ENCODE measurements around the gene ZNF618. TPM values are rescaled to one million over a fixed set of nuclear protein-coding genes. Genes with fewer than 3 reads are reported as not detected.

The ZNF618 gene
- total RNA-seq, 1 experiment from 2014 or later, result 29.4 TPM

DNA sequence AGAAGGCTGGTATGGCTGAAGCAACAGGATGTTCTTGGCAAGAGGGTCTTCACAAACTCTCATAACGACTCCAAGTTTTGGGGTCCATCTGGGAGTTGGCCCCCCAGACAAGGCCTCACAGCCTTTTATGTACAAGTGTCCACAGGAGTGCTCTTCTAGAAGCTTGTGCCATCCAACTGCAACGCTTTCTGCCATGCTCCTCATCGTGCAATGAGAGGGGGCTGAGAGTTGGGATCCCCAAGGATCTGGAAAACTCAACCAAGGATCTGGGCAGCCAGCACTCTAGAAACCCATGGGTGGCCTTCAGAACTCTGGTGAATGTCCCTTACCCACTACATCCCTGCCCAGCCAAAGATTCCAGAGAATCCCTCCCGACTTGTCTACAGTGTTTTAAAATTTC, 210.5 kb downstream of the ZNF618 start:
- intact Hi-C loops (cut with micrococcal nuclease; ENCODE audit: unreplicated experiment), result no loop called here
- H3K9me3 ChIP-seq (ENCODE audit: low read depth, low read length, poor library complexity, severe bottlenecking), result no peaks in the 10 kb centered on the region
- POLR2A ChIA-PET (ENCODE audit: low non-redundant PET), result no interaction called here
- no peaks in the 10 kb centered on the region for H3K27me3 ChIP-seq (replicated peaks; ENCODE audit: insufficient read depth, low read depth, low read length, poor library complexity)
- H3K27ac ChIP-seq (ENCODE audit: low read depth, low read length, poor library complexity, severe bottlenecking), result no peak overlapping the region
- CTCF ChIA-PET, result no interaction called here
- no TSS peak for BruUV-seq (replicated peaks)
- H3K36me3 ChIP-seq (ENCODE audit: insufficient read depth, low read length, poor library complexity, severe bottlenecking), result no peaks in the 10 kb centered on the region
- H3K4me3 ChIP-seq (ENCODE audit: low read depth, low read length, poor library complexity, severe bottlenecking), result no peak overlapping the region
- H3K4me1 ChIP-seq (ENCODE audit: insufficient read depth, low read length, poor library complexity, severe bottlenecking), result no peaks in the 10 kb centered on the region
- TF ChIP-seq EZH2 (IDR thresholded peaks at IDR 0.05; ENCODE audit: borderline replicate concordance, low read depth, low read length, poor library complexity, severe bottlenecking), result no peak
- TF ChIP-seq, protein P1, sequence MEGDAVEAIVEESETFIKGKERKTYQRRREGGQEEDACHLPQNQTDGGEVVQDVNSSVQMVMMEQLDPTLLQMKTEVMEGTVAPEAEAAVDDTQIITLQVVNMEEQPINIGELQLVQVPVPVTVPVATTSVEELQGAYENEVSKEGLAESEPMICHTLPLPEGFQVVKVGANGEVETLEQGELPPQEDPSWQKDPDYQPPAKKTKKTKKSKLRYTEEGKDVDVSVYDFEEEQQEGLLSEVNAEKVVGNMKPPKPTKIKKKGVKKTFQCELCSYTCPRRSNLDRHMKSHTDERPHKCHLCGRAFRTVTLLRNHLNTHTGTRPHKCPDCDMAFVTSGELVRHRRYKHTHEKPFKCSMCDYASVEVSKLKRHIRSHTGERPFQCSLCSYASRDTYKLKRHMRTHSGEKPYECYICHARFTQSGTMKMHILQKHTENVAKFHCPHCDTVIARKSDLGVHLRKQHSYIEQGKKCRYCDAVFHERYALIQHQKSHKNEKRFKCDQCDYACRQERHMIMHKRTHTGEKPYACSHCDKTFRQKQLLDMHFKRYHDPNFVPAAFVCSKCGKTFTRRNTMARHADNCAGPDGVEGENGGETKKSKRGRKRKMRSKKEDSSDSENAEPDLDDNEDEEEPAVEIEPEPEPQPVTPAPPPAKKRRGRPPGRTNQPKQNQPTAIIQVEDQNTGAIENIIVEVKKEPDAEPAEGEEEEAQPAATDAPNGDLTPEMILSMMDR (conservative IDR thresholded peaks at IDR 0.05; ENCODE audit: low read depth, low read length), result no peak
- no peak for DNase-seq (ENCODE audit: low spot score)

DNA sequence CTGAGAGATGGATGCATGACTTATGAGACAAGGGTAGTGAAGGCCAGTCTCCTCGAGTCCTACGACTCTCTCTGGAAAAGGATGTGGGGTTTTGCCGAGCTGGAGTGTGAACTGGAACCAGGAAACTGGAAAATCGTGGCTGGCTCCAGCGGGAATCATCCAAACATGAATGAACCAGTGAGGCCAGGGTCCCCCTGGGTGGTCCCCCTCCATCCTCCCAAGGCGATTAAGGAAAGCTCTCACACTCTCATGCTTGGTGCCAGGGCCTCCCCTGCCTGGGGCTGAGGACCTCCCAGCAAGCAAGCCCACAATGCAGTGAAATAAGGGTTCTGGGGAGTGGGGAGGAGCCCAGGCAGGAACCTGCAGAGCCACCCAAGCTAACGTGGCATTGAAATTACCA, 211.6 kb downstream of the ZNF618 start:
- Histone ChIP-seq H3K27me3 (replicated peaks; ENCODE audit: insufficient read depth, low read depth, low read length, poor library complexity) (no peaks in the 10 kb centered on the region), H3K27ac (ENCODE audit: low read depth, low read length, poor library complexity, severe bottlenecking) (no peak overlapping the region), H3K9me3 (ENCODE audit: low read depth, low read length, poor library complexity, severe bottlenecking) (no peaks in the 10 kb centered on the region), H3K36me3 (ENCODE audit: insufficient read depth, low read length, poor library complexity, severe bottlenecking) (no peaks in the 10 kb centered on the region), H3K4me1 (ENCODE audit: insufficient read depth, low read length, poor library complexity, severe bottlenecking) (no peaks in the 10 kb centered on the region), H3K4me3 (ENCODE audit: low read depth, low read length, poor library complexity, severe bottlenecking) (no peak overlapping the region)
- BruUV-seq (replicated peaks), result no TSS peak
- ChIA-PET CTCF (interaction anchor here (0.5 kb wide), 1 partner anchor 267 kb away, joined by 3 read pairs; no protein-coding TSS in a partner anchor), POLR2A (ENCODE audit: low non-redundant PET) (no interaction called here)
- TF ChIP-seq, protein P1 (conservative IDR thresholded peaks at IDR 0.05; ENCODE audit: low read depth, low read length), result no peak
- TF ChIP-seq EZH2 (IDR thresholded peaks at IDR 0.05; ENCODE audit: borderline replicate concordance, low read depth, low read length, poor library complexity, severe bottlenecking), result no peak
- intact Hi-C loops (cut with micrococcal nuclease; ENCODE audit: unreplicated experiment), result no loop called here
- DNase-seq (ENCODE audit: low spot score), result no peak

DNA sequence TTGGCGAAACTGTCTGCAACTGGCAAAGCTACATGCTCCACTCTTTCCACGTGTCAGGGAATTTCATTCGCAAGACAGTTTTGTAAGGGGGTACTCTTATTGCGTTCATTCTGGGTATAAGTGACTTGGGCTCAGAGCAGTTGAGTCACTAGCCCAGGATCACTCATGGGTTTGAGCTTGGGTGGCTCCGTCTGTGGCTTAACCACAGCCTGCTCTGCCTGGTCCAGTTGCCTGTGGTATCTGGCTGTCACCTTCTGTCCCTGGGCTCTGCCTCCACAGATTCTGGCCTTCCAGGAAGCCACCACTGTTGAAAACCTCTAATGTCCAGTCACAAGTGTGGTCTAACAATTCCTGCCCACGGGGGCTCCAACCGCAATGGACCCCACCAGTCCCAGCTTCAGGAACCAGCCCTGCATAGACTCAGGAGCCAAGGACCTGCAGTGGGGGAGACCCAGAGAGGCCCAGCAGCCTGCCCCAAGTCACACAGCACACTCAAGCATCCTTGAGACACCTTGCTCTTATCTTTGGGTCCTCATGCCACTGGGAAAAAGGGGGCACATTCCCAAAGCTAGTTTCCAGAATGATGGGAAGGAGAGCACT, 212.6 kb downstream of the ZNF618 start:
- ChIA-PET POLR2A (ENCODE audit: low non-redundant PET) (no interaction called here), CTCF (no interaction called here)
- no peaks in the 10 kb centered on the region for H3K36me3 ChIP-seq (ENCODE audit: insufficient read depth, low read length, poor library complexity, severe bottlenecking)
- H3K9me3 ChIP-seq (ENCODE audit: low read depth, low read length, poor library complexity, severe bottlenecking), result no peaks in the 10 kb centered on the region
- no peaks in the 10 kb centered on the region for H3K27me3 ChIP-seq (replicated peaks; ENCODE audit: insufficient read depth, low read depth, low read length, poor library complexity)
- no peak for DNase-seq (ENCODE audit: low spot score)
- TF ChIP-seq, protein P1 (conservative IDR thresholded peaks at IDR 0.05; ENCODE audit: low read depth, low read length), result no peak
- TF ChIP-seq EZH2 (IDR thresholded peaks at IDR 0.05; ENCODE audit: borderline replicate concordance, low read depth, low read length, poor library complexity, severe bottlenecking), result no peak
- BruUV-seq (replicated peaks), result no TSS peak
- no peak overlapping the region for H3K27ac ChIP-seq (ENCODE audit: low read depth, low read length, poor library complexity, severe bottlenecking)
- no peaks in the 10 kb centered on the region for H3K4me1 ChIP-seq (ENCODE audit: insufficient read depth, low read length, poor library complexity, severe bottlenecking)
- intact Hi-C loops (cut with micrococcal nuclease; ENCODE audit: unreplicated experiment), result no loop called here
- no peak overlapping the region for H3K4me3 ChIP-seq (ENCODE audit: low read depth, low read length, poor library complexity, severe bottlenecking)

All from A673 (cell line).